GM18907 (cell line): Measurements from ENCODE around the gene ASPG.

Experiments used
- ATAC-seq: cut with Tn5 transposase; IDR thresholded peaks from one replicate; pipeline ENCODE4 v1.9.1; 2021; ENCODE audit warnings: mild to moderate bottlenecking, moderate library complexity; ENCODE audit not compliant: unreplicated experiment

The ASPG gene

DNA sequence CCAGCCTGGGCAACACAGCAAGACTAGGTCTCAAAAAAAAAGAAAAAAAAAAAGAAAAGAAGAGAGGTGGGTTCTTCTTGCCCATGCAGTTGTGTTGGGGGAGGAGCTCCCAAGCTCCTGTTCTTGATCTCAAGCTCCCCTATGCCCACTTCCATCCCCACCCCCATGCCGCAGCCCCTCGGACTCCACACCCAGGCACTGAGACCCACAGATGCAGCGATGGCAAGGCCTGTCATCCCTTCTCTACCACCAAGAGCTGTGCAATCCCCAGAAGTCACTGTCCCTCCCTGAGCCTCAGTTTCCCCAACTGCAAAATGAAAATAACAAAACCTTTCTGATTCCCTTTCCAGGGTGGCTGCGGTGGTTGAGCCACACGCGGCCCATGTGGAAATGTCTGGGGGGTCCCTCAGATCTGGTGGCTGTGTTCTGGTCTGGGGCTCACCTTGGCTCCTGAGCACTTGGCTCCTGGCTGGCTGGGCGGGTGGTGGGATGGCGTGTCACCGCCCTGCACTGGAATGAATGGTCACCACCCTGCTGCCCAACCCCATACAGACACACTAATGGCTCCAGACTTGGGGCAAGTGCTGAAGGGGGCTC, 30.3 kb downstream of the ASPG start:
- ATAC-seq: no peak

DNA sequence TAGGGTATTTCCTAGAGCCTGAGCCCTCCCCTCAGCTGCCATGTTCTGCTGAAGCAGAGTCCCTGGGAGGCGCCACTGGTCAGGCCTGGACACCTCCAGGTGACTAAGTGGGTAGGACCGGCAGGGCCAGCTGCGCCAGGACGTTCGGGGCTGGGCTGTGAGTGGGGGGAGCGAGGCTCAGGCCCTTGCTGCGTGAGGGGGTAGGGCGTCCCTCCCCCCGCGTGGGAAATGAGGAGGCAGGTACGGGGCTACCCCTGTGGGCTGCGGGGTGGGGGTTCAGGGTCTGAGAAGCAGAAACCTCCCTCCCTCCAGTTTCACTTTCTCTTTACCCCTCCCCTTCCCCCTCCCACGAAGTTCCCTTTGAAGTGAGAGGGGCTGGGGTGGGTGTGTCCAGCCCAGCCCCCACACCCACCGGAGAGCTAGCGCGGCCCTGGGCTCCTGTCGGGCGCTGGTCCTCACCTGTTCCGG, 30.8 kb downstream of the ASPG start:
- ATAC-seq: no peak

DNA sequence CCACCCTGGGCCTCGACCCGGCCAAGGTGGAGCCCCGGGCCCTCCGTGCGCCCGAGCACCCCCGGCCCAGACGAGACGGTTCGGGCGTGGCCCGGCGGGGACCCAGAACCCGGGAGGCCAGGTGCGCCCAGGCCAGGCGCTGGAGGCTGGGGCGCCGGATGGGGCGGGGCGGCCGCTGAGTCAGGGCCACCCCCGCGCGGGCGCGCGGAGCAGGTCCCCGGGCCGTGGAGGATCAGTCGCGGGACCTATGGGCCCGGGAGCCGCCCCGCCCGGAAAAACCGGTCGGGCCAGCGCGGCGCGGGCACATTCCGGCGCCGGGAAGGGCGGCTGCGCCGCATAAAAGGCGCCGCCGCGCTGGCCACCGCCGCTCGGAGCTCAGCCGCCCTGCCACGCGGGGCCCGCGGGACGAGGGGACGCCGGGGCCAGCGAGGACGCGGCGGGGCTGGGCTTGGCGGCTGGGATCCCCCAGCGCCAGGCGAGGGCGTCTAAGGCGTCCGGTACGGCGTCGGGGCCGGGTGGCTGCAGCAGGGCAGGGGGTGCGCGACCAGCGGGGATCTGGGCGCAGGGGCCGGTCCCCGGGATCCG, 31.3 kb downstream of the ASPG start:
- ATAC-seq: no peak

DNA sequence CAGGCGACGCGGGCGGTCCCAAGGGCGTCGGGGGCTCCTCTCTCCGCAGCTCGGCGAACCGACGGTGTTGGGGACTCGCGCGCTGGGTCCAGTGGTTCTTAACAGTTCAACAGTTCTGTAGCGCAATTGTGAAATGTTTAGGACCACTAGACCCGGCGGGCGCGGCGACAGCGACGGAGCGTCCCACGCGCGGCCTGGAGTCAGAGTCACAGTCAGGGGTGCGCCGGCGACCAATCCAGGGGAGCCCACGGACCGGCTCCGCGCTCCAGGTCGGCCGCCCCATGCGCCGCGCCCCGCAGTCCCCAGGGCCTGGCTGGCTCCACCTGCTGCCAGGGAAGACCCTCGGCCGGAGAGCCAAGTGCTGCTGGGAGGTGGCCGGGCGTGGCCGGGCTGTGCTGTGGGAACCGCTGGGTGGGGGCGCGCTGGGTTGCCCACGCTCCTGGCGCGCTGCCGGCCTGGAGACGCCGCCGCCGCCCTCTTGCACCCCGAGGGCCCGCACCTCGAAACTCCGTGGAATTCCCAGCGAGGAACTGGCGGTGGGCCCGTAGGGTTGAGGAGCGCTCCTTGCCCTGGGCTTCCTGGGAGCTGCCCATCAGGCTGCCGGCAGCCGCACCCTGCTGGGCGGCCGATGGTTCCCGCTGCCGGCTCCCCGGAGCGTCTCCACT, 32.0 kb downstream of the ASPG start:
- ATAC-seq: no peak

DNA sequence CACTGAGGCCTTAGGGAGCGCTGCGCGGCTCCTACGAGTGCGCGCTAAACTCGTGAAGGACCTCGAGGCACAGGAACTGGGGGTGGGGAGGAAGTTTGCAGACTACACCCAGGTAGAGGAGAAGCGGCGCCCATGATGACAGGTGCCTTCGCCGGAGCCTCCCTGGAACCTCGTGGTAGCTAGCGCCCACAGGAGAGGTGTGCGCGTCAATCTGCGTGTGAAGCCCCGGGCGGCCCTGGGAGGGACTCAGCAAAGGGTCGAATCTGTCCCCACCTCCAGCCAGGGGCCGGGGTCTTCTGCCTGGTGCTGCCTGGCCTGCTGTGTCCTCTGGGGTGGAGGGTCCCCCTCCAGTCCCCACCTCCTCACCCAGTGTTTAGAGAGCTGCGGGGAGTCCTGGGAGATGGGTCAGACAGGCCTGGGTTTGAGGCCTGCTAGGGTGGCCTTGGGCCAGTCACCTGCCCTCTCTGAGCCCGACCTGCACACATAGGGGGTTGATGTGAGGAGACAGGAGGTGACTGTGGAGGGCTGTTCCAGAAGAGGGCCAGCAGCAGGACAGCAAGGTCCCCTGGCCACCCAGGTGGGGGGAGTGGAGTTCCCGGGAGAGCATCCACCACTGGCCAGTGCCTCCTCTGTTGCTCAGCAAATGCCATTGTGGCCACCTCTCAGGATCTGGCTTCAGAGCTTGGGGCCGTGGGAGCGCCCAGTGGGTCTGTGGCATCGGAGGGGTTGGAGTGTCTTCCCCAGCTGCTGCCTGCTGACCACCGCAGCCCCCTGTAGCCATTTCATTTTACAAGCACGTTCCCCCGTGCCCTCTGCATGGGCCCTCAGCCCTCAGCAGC, 32.7 kb downstream of the ASPG start:
- no peak for ATAC-seq

DNA sequence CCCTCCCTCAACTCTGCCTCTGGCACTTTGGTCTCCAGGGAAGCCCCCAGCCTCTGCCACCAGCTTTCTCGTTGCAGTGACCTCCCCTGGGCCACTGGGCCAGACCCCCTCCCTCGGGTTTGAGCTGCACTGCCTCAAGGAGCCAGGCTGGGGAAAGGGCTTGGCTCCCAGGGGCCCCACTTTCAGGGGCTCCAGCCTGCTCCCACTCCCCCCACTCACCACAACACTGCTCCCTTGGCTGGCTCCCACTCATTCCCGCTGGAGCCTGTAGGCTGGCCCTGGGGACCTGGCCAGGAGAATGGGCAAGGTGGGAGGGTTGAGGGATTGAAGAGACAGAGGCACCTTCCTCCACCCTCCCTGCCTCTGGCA, 33.6 kb downstream of the ASPG start:
- no peak for ATAC-seq

DNA sequence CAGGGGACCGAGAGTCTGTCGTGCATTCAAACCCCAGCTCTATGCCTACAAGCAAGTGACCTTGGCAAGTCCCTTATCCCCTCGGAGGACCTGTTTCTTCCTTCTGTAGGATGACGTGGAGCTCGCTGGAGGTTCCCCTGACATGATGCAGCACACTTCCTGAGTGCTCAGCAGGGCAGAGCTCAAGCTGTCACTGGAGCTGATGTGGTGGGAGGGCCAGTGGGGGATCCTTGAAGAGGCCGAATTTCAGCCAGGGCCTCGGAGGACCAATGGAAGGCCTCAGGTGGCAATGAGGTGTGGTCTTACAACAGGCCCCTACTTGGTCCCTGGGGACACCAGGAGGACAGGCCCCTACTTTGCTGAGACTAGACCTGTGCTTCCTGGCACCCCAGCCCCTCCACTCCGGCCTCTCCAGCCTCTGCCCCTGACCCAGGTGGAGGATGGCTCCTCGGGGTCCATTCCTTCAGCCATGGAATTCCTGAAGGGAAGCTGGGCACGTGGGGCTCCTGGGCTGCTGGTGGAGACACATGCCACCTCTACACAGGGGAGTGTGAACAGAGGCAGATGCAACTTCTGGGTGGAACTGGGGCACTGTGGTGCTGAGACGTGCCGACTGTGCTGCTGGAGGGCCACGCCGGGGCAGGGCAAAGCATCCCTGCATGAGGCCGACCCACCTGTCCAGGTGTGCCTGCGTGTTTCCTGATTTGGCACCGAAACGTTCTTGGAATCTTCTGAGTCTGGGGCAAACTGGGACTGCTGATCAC, 34.2 kb downstream of the ASPG start:
- ATAC-seq: no peak

DNA sequence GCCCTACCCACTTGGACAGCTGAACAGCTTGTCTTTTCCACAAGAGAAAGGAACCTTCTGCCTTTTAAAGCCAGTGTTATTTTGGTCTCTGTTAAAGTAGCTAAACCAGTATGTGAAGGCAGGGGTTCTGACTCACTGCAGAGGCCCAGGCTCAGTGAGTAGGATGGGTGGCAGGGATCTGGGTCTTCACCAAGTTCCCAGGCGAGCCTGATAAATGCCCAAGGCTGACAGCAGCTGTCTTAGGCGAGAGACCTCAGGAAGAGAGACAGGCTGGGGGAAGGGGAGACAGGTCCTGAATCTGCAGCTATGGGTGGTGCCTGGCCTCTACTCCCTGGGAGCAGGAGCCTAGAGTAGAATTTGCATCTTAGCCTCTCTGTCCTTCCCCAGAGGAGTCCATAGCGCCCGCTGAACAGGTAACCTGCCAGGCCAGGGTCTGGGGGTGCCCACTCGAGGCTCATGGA, 34.8 kb downstream of the ASPG start:
- ATAC-seq: no peak

DNA sequence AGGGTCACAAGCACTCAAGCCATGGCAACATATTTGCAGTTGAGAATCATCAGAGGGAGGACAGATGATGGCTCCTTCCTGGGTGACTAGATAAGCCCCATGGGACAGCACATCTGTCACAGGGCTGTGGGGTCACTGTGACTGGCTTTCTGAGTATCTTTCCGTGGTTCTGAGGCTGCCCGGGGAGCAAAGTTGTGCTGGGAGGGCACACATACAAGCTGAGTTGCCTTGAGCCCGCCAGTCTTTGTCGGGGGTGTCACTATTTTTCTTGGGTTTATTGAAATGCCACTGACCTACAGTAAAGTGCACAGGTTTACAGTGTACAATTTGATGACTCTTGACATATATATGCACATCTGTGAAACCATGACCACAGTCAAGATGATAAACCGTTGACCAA, 35.6 kb downstream of the ASPG start:
- no peak for ATAC-seq

DNA sequence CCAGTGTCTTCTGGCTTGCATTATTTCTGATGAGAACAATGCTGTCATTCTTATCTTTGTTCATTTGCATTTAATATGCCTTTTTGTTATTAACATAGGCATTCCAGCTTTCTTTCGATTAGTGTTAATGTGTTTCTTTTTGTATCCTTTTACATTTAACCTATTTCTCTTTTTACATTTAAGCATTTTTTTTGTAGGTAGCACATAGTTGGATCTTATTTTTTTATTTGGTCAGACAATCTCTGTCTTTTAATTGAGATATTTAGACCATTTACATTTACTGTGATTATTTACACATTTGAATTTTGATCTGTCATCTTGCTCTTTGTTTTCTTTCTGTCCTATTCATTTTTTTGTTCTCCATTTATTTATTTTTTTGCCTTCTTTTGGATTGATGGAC, 38.4 kb downstream of the ASPG start:
- ATAC-seq: no peak

DNA sequence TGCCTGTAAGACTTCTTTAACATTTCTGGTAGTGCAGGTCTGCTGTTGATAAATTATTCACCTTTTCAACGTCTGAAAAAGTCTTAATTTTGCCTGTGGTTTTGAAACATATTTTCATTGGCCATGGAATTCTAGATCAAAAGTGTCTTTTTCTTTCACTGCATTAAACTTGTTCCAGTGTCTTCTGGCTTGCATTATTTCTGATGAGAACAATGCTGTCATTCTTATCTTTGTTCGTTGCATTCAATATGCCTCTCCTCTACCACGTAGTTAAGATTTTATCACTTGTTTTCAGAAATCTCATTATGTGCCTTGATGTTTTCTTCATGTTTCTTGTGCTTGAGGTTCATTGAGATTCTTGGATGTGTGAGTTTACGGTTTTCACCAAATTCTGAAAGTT, 39.5 kb downstream of the ASPG start:
- ATAC-seq: no peak

DNA sequence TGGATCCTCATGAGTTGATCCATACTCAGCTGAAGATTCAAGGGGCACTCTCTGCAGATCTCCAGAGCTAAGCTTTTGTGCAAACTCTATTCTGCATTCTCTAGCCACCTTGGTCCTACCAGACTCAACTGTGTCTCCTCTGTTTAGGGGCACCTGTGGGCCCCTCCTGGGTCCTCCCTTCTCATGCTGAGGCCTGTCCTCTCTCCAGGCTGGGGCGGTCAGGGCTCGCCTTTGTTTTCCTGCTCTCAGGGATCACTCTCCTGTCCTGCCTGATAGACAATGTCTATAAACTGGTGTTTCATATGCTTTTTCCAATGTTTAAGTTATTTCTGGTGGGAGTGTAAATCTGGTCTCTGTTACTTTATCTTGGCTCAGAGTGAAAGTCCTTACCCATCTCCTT, 41.3 kb downstream of the ASPG start:
- no peak for ATAC-seq

DNA sequence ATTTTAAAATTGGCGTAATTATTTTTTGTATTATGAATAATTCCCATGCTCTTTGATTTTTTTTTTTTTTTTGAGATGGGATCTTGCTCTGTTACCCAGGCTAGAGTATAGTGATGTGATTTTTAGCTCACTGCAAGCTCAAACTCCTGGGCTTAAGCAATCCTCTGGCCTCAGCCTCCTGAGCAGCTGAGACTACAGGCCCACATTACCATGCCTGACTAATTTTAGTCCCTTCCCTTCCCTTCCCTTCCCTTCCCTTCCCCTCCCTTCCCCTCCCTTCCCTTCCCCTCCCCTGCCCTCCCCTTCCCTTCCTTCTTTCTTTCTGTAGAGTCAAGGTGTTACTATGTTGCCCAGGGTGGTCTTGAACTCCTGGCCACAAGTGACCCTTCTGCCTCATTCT, 43.5 kb downstream of the ASPG start:
- ATAC-seq: no peak

DNA sequence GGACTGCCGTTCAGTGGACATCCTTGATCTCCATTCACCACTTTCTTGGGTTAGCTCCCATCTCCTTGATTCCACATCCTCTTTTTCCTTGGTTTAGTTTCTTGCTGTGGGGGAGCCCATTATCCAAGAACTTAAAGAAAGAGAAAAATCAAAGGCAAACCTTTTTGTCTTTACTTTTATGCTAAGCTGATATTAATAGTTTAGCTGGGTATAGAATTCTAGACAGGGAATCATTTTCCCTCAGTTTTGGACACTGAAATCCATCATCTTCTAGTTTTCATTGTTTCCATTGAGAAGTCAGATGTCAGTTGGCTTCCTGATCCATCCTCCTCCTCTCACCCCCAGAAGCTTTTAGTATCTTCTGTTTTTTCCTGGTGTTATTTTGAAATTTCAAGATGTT, 44.1 kb downstream of the ASPG start:
- ATAC-seq: no peak

DNA sequence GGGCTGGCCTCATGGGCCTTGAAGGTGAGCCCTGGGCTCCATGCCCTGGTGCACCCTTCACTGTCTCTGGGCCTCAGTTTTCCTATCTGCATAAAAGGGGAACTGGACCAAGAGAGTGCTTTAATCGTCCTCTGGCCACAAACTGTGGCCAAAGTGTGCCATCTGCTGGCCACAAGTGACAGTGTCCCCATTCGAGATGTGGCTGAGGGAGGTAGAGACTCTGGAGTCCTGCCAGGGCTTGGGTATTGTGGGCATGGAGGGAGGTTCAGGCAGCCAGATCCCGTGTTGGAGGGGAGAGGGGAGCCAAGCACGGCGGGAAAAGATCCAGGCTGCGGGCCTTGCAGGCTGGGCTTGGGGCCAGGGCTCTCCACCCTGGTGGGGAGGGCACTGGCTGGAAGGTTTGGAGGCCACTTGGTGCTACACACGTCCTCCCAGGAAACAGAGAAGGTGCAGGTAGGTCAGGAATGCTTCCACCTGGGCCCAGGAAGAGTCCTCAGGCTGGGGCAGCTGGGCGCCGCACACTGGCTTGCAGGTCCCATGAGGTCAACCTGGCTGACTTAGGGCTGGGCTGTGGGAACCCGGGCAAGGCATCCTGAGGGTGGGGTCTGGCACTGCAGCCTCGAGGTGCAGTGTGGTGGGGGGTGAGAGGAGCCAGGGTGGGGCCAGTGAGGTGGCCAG, 45.6 kb downstream of the ASPG start:
- no peak for ATAC-seq

DNA sequence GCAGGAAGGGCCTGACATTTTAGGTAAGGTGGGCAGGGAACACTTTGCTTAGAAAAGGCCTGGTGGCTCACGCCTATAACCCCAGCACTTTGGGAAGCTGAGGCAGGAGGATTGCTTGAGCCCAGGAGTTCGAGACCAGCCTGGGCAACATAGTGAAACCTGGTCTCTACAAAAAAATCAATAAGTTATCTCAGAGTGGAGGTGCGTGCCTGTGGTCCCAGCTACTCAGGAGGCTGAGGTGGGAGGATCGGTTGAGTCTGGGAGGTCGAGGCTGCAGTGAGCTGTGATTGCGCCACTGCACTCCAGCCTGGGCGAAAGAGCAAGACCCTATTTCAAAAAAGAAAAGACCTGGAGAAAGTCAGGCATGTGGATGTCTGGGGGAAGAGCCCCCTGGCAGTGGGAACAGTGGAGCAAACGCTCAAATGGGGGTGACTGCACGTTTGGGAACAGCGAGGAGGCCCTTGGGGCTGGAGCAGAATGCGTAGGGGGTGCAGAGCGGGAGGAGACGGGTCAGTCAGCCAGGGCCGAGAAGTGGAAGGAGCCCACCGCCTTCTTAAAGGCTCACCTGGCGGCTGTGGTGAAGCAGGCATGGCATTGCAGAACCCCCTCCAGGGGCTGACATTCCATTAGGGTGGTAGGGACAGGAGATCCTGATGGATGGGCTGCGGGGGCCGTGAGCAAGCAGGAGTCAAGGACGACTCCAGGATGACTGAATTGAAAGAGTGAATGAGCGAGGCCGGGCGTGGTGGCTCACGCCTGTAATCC, 46.6 kb downstream of the ASPG start:
- ATAC-seq: no peak

DNA sequence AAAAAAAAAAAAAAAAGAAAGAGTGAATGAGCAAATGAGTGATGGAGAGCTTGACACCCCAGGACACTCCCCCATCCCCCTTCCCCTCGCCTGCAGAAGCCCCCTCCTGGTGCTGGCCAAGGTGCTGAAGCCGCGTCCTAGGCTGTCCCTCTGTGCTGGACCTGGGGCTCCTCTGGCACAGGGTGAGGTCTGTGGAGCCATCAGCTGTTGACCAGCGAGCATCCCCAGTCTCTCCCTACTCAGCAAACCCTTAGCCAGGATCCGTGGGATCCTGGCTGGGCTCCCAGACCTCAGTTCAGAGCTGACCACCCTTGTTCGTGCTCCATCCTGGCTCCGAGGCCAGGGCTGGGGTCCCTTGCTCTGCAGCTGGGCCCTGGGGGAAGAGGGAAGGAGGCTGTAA, 47.5 kb downstream of the ASPG start:
- ATAC-seq: no peak

DNA sequence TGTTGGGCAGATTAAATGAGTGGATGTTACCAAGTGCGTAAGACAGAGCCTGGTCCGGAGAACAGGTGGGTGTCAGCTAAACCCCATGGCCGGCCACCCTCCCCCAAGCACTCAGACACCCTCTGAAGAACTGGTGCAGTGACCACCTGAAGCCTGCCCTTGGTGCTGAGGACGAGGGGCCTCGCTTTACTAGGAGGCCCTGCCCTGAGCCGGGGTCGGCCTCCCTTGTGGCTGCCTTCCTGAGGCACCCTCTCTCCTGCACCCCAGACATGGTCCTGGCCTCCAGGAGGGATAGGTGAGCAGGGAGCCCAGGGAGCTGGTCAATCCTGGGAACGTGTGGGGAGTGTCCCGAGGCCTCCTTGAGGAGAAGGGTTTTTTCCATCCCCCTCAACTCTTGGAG, 48.0 kb downstream of the ASPG start:
- no peak for ATAC-seq

DNA sequence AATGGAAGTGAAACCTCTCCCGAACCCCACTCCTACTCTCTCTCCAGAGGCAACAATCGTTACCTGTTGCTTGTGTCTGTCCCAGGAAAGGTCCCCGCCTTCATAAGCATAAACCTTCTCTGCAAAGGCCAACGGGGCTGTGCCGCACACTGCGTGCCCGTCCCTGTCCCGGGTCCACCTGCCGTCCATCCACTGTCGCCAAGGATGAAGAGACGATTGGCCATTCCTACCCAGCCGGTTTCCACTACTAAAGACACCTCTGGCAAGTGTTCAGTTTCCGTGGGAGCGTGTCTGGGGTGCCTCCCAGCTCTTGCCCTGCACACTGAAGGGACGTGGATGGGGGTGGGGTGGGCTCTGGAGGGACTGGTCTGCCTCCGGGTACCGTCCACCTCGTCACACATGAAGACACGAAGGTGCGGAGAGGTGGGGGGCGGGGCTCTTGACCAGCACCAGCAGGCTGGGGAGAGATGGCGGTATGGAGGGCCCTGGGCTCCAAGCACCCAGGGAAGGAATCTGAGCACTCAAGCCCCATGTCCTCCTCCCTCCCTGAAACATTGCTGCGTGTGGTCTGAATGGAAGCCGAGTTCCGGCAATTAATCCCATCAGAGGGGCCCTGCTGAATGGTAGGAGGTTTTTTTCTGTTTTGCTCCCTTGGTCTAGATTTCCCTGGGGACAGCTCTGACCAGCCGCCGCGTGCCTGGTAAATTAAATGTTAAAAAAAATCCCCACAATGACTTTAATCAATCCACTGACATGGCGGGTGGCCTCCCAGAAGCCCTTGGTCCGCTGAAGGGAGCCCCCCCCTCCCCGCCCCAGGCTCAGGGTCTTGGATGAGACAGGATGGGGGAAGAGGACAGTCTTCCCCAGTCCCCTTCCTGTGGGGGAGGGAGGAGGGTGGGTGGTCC, 48.8 kb downstream of the ASPG start:
- no peak for ATAC-seq
